Bronchial epithelial cell (primary cell): ENCODE data around the gene CAPZA1. TPM values are rescaled to one million over a fixed set of nuclear protein-coding genes. Genes with fewer than 3 reads are reported as not detected.

ENCODE experiments used
- DNase-seq: peaks from one replicate; pipeline ENCODE4 v3.0.0-alpha.2; 2010; ENCODE audit warnings: low read depth
- FAIRE-seq: peaks from 2 replicates; lab custom pipeline; 2011; peaks lifted over from hg19 to GRCh38; lab: Jason Lieb, UNC
- H3K27me3 ChIP-seq: 2 replicates; pipeline ENCODE4 v1.5.1; 2011; ENCODE audit warnings: low read length; ENCODE audit not compliant: control insufficient read depth, insufficient read depth
- H3K36me3 ChIP-seq: 2 replicates; pipeline ENCODE4 v1.5.1; 2011; ENCODE audit warnings: low read length; ENCODE audit not compliant: control insufficient read depth, insufficient read depth
- H3K4me3 ChIP-seq: 2 replicates; pipeline ENCODE4 v1.5.1; 2011; ENCODE audit warnings: mild to moderate bottlenecking, low read depth, low read length, control low read depth
- CTCF ChIP-seq: IDR thresholded peaks from 2 replicates; pipeline ENCODE4 v1.5.1; 2011; ENCODE audit warnings: mild to moderate bottlenecking, moderate library complexity, low read length, control low read depth, inconsistent platforms; ENCODE audit not compliant: insufficient read depth, severe bottlenecking
- total RNA-seq: library from RNA; depleted of rRNA; stranded (reverse); fragments of >200 nt; gene quantifications from 2 replicates; pipeline ENCODE4 v1.2.1, GENCODE V29; 2014

CAPZA1 gene
- total RNA-seq, 1 donor from 2014 or later: 265 TPM

- no peak for DNase-seq
- FAIRE-seq: no peak
Measured at GRCh38 chr1:112719706-112720105, 100.1 kb downstream of the CAPZA1 start.

GRCh38 chr1:112720800-112721199 lies 101.2 kb downstream of the CAPZA1 start:
- Histone ChIP-seq H3K27me3 (no peaks in the 10 kb centered on the region), H3K4me3 (no peak overlapping the region), H3K36me3 (no peaks in the 10 kb centered on the region)
- TF ChIP-seq CTCF: no peak
- no peak for DNase-seq
- no peak for FAIRE-seq

More at GRCh38 chr1:112719706-112720105, 100.1 kb downstream of the CAPZA1 start:
- H3K36me3 ChIP-seq: no peaks in the 10 kb centered on the region
- TF ChIP-seq CTCF: no peak
- no peaks in the 10 kb centered on the region for H3K27me3 ChIP-seq
- H3K4me3 ChIP-seq: no peak overlapping the region

Other genes starting within 250 kb of the CAPZA1 start
- gene CTTNBP2NL, start 223.6 kb upstream of the CAPZA1 start, total RNA-seq: 5.3 and 9.5 TPM in 2 replicates
- gene WNT2B, start 110.9 kb upstream of the CAPZA1 start, total RNA-seq: 0.53 and 1.9 TPM in 2 replicates
- 10.8 and 13.8 TPM in 2 replicates for gene ST7L, start 691 bp upstream of the CAPZA1 start, total RNA-seq
- gene MOV10, start 54.8 kb downstream of the CAPZA1 start, total RNA-seq: 10.3 and 23.4 TPM in 2 replicates
- 420 and 469 TPM in 2 replicates for gene RHOC, start 87.3 kb downstream of the CAPZA1 start, total RNA-seq
- 4.0 and 4.5 TPM in 2 replicates for gene PPM1J, start 95.5 kb downstream of the CAPZA1 start, total RNA-seq